ENCODE measurements around the gene ROGDI. TPM values are rescaled to one million over a fixed set of nuclear protein-coding genes. Genes with fewer than 3 reads are reported as not detected.

ROGDI gene
- total and polyA plus RNA-seq, 2 donors: 8.5 to 45.1 TPM

- 89% methylated on average over 23 of the region's 23 CpGs for WGBS
- DNase-seq (ENCODE audit: extremely low spot score): no peak
- Histone ChIP-seq H3K36me3 (ENCODE audit: insufficient read depth) (peaks cover 3% of the 10 kb centered on the region), H3K4me3 (ENCODE audit: low read depth, low read length) (no peak overlapping the region), H3K27ac (ENCODE audit: low read depth) (no peak overlapping the region), H3K4me1 (ENCODE audit: insufficient read depth) (peaks cover 2% of the 10 kb centered on the region)
These were observed 42.1 kb downstream of the ROGDI start for GRCh38 chr16:4760221-4760910.

DNA sequence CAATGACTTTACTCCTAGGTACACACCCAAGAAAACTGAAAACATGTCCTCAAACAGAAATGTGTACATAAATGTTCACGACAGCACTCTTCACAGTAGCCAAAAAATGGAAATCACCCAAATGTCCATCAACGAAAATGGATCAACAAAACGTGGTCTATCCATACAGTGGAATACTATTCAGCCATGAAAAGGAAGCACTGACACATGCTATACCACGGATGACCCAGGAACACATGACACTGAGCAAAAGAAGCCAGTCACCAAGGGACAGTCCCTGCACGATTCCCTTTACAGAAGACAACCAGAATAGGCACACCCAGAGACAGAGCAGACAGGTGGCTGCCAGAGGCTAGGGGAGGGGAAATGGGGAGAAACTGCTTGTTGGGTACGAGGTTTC is 46.7 kb downstream of the ROGDI start:
- H3K4me1 ChIP-seq (ENCODE audit: insufficient read depth): no peaks in the 10 kb centered on the region
- WGBS: 98% methylated on average over 6 of the region's 6 CpGs
- H3K27ac ChIP-seq (ENCODE audit: low read depth): no peak overlapping the region
- peaks cover 2% of the 10 kb centered on the region for H3K36me3 ChIP-seq (ENCODE audit: insufficient read depth)
- H3K4me3 ChIP-seq (ENCODE audit: low read depth, low read length): no peak overlapping the region
- no peak for DNase-seq (ENCODE audit: extremely low spot score)

DNA sequence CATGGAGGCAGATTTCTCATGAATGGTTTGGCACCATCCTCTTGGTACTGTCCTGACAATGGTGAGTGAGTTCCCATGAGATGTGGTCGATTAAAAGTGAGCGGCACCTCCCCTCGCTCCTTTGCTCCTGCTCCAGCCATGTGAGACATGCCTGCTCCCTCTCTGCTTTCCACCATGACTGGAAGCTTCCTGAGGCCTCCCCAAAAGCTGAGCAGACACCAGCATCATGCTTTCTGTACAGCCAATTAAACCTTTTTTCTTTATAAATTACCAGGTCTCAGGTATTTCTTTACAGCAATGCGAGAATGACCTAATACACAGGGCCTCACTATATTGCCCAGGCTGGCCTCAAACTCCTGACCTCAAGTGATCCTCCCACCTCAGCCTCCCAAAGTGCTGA is 47.6 kb downstream of the ROGDI start:
- Histone ChIP-seq H3K27ac (ENCODE audit: low read depth) (no peak overlapping the region), H3K36me3 (ENCODE audit: insufficient read depth) (peaks cover 3% of the 10 kb centered on the region), H3K4me1 (ENCODE audit: insufficient read depth) (no peaks in the 10 kb centered on the region), H3K4me3 (ENCODE audit: low read depth, low read length) (no peak overlapping the region)
- DNase-seq (ENCODE audit: extremely low spot score): no peak
- 97% methylated on average over 4 of the region's 4 CpGs for whole genome bisulfite sequencing

- WGBS: 93% methylated on average over 11 of the region's 11 CpGs
- Histone ChIP-seq H3K27ac (ENCODE audit: low read depth) (no peak overlapping the region), H3K36me3 (ENCODE audit: insufficient read depth) (peaks cover 3% of the 10 kb centered on the region), H3K4me1 (ENCODE audit: insufficient read depth) (no peaks in the 10 kb centered on the region), H3K4me3 (ENCODE audit: low read depth, low read length) (no peak overlapping the region)
- no peak for DNase-seq (ENCODE audit: extremely low spot score)
These were observed 49.2 kb downstream of the ROGDI start for GRCh38 chr16:4753227-4753626.

DNA sequence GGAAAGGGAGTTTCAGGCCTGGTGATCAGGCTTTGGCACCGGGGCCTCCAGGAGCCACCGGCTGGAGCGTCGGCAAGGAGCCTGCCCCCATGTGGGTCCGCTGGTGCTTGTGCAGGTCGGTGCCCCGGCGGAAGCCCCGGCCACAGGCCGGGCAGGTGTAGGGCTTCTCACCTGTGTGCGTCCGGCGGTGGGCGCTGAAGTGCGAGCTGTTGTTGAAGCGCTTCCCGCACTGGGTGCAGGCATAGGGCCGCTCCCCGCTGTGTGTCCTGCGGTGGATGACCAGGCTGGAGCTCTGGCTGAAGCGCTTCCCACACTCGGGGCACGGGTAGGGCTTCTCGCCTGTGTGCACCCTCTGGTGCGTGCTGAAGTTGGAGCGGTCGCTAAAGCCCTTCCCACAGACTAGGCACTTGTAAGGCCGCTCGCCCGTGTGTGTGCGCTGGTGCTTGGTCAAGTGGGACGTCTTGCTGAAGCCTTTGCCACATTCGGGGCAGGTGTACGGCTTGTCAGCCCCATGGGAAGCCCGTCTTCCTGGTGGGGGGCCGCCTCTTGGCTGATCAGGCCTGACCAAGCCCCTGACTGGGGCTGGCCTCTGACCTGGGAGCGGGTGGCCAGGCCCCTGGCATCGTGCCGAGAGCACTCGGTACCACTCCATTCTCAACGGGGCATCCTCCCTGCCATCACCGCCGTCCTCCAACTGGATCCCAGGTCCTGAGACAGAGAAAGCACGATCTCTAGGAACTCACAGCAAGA is 49.9 kb downstream of the ROGDI start:
- WGBS: 96% methylated on average over 44 of the region's 44 CpGs
- Histone ChIP-seq H3K4me1 (ENCODE audit: insufficient read depth) (no peaks in the 10 kb centered on the region), H3K4me3 (ENCODE audit: low read depth, low read length) (no peak overlapping the region), H3K36me3 (ENCODE audit: insufficient read depth) (peaks cover 3% of the 10 kb centered on the region), H3K27ac (ENCODE audit: low read depth) (no peak overlapping the region)
- DNase-seq (ENCODE audit: extremely low spot score): no peak

DNA sequence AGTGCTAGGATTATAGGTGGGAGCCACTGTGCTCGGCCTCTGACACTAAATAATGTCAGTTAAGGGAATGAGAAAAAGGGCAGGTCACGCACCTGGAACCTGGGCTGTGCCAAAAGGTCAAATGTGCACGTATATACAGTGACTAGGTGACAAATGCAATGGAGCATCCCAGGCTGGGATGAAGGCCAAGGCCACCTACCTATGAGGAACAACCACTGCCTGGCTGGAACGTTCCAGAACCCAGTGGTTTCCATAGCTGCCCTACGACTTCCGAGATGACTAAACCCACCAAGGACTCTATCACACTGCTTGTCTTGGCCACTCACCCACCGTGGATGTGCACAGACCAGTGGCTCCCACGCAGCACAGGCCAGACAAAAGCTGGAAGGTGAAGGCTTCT is 51.5 kb downstream of the ROGDI start:
- Histone ChIP-seq H3K4me1 (ENCODE audit: insufficient read depth) (no peaks in the 10 kb centered on the region), H3K27ac (ENCODE audit: low read depth) (no peak overlapping the region), H3K36me3 (ENCODE audit: insufficient read depth) (peaks cover 3% of the 10 kb centered on the region), H3K4me3 (ENCODE audit: low read depth, low read length) (no peak overlapping the region)
- 91% methylated on average over 8 of the region's 8 CpGs for WGBS
- no peak for DNase-seq (ENCODE audit: extremely low spot score)

- Histone ChIP-seq H3K27ac (ENCODE audit: low read depth) (no peak overlapping the region), H3K36me3 (ENCODE audit: insufficient read depth) (peaks cover 3% of the 10 kb centered on the region), H3K4me3 (ENCODE audit: low read depth, low read length) (no peak overlapping the region), H3K4me1 (ENCODE audit: insufficient read depth) (no peaks in the 10 kb centered on the region)
- DNase-seq (ENCODE audit: extremely low spot score): no peak
- WGBS: 89% methylated on average over 10 of the region's 10 CpGs
These were observed 52.7 kb downstream of the ROGDI start for GRCh38 chr16:4749700-4750257.

DNA sequence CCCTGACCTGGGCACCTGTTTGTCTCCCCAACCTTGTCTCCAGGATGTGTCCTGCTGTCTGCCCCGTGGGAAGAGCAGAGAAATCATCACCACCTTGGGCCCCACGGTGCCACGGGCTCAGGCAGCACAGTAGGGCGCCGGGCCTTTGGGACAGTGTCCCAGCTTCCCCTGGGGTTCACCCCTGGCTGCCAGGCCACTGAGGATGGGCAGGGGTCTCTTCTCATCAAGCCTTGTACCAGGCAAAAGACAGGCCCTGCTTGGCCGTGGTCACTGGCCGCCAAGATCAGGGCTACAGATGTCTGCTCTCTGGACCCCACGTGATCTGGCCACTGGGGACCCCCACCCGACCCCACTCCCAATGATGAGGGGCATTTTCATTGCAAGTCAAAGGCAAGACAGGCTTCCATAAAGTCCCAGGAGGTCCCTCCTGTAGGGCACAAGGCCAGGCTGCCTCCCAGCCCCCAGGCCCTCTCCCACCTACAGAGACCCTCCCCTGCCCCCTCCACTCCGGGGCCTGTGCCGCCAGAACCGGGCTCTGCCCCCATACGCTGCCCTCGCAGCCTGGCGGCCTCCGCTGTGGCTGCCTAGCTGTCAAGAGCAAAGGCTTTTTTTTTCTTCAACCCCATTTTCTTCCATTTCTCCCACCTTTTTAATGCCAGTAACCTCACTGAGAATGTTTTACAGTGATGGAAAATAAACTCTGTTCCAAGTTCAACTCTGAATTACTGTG is 53.6 kb downstream of the ROGDI start:
- Histone ChIP-seq H3K27ac (ENCODE audit: low read depth) (no peak overlapping the region), H3K36me3 (ENCODE audit: insufficient read depth) (peaks cover 3% of the 10 kb centered on the region), H3K4me1 (ENCODE audit: insufficient read depth) (no peaks in the 10 kb centered on the region), H3K4me3 (ENCODE audit: low read depth, low read length) (no peak overlapping the region)
- no peak for DNase-seq (ENCODE audit: extremely low spot score)
- WGBS: 89% methylated on average over 16 of the region's 16 CpGs

GRCh38 chr16:4747906-4748681 is 54.3 kb downstream of the ROGDI start:
- Histone ChIP-seq H3K4me1 (ENCODE audit: insufficient read depth) (no peaks in the 10 kb centered on the region), H3K4me3 (ENCODE audit: low read depth, low read length) (no peak overlapping the region), H3K27ac (ENCODE audit: low read depth) (no peak overlapping the region), H3K36me3 (ENCODE audit: insufficient read depth) (peaks cover 3% of the 10 kb centered on the region)
- 77% methylated on average over 14 of the region's 14 CpGs for WGBS
- DNase-seq (ENCODE audit: extremely low spot score): no peak

- 40% methylated on average over 15 of the region's 15 CpGs for WGBS
- Histone ChIP-seq H3K4me1 (ENCODE audit: insufficient read depth) (no peaks in the 10 kb centered on the region), H3K4me3 (ENCODE audit: low read depth, low read length) (no peak overlapping the region), H3K36me3 (ENCODE audit: insufficient read depth) (peaks cover 3% of the 10 kb centered on the region), H3K27ac (ENCODE audit: low read depth) (peak overlapping the region; percentile 3)
- DNase-seq (ENCODE audit: extremely low spot score): no peak
These were observed 55.4 kb downstream of the ROGDI start for GRCh38 chr16:4746991-4747574.
